ENCODE measurements around the gene PAXIP1.

PAXIP1 gene

DNA sequence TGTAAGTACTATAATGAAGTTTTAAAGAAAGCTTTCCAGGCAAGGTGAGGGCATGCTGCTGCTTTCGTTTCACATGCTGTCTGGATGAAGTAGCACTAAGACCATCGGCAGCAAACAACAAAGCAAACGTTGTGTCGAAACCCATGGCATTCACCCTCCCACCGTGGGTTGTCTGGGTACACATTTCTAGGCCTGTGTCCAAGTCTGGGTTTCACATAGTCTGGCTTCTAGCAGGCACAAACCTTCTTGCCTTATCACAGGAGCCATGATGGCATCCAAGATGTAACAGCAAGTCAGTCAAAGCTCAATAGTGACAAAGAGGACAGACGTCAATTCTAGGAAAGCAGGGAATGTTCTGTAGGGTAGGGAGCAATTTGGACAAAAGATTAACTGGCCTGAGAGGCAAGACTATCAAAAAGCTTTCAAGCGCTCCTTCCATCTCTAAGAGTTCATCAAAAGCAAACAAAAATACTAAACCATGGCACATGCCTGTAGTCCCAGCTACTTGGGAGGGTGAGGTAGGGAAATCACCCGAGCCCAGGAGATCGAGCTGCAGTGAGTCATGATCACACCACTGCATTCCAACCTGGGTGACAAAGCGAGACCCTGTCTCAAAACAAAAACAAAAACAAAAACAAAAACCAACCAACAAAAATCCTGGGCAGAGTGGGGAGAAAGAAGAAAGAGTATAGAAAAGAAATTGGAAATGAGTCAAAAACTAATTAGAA lies 42.7 kb downstream of the PAXIP1 start:
- Histone ChIP-seq H3K36me3 (replicated peaks; ENCODE audit: insufficient read depth, low read length) (peaks cover 16% of the 10 kb centered on the region), H3K9ac (ENCODE audit: low read length) (no peak overlapping the region), H2AFZ (ENCODE audit: low read length) (no peak overlapping the region), H3F3A (ENCODE audit: insufficient read depth, low read length) (no peaks in the 10 kb centered on the region), H3K9me3 (replicated peaks; ENCODE audit: insufficient read depth, low read length) (no peaks in the 10 kb centered on the region), H3K27me3 (replicated peaks; ENCODE audit: insufficient read depth, low read length) (no peaks in the 10 kb centered on the region), H3K79me2 (ENCODE audit: low read length) (no peaks in the 10 kb centered on the region), H4K20me1 (ENCODE audit: insufficient read depth, low read length) (no peaks in the 10 kb centered on the region; the same call in 1 of the 2 replicates), H3K27ac (ENCODE audit: low read length) (no peak overlapping the region), H3K4me1 (ENCODE audit: low read length) (no peaks in the 10 kb centered on the region), H3K4me3 (ENCODE audit: low read length) (no peak overlapping the region), H3K4me2 (ENCODE audit: low read depth, low read length) (no peak overlapping the region), H3K9me2 (replicated peaks; ENCODE audit: insufficient read depth, low read length) (no peaks in the 10 kb centered on the region)
- DNase-seq: no peak
- TF ChIP-seq EZH2 (optimal IDR thresholded peaks at IDR 0.05; ENCODE audit: low read depth, low read length): no peak
- TF ChIP-seq, protein P1, sequence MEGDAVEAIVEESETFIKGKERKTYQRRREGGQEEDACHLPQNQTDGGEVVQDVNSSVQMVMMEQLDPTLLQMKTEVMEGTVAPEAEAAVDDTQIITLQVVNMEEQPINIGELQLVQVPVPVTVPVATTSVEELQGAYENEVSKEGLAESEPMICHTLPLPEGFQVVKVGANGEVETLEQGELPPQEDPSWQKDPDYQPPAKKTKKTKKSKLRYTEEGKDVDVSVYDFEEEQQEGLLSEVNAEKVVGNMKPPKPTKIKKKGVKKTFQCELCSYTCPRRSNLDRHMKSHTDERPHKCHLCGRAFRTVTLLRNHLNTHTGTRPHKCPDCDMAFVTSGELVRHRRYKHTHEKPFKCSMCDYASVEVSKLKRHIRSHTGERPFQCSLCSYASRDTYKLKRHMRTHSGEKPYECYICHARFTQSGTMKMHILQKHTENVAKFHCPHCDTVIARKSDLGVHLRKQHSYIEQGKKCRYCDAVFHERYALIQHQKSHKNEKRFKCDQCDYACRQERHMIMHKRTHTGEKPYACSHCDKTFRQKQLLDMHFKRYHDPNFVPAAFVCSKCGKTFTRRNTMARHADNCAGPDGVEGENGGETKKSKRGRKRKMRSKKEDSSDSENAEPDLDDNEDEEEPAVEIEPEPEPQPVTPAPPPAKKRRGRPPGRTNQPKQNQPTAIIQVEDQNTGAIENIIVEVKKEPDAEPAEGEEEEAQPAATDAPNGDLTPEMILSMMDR (IDR thresholded peaks at IDR 0.05; ENCODE audit: low read length): no peak
- no peak for TF ChIP-seq EZH2phosphoT487 (IDR thresholded peaks at IDR 0.05; ENCODE audit: low read length)

DNA sequence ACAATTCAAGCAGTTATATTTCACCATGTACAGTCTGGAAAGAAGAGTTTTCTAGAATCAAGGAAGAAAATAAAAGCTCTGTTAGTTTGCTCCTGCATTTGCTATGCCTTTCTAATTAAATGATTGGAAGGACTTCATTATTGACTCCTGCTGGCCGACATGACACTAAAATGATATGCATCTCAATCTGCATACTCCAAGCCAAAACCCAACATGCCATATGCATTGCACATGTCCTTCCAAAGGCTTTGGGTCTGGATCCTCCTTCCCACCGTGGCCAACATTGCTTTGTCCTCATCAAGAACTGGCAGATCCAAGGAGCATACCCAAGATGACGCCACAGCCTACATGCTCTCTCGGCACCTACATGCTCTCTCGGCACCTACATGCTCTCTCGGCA lies 46.5 kb downstream of the PAXIP1 start:
- Histone ChIP-seq H2AFZ (ENCODE audit: low read length) (no peak overlapping the region), H3K9ac (ENCODE audit: low read length) (no peak overlapping the region), H3K79me2 (ENCODE audit: low read length) (no peaks in the 10 kb centered on the region), H3K9me2 (replicated peaks; ENCODE audit: insufficient read depth, low read length) (no peaks in the 10 kb centered on the region), H3K4me3 (ENCODE audit: low read length) (no peak overlapping the region), H4K20me1 (ENCODE audit: insufficient read depth, low read length) (no peaks in the 10 kb centered on the region), H3K27ac (ENCODE audit: low read length) (no peak overlapping the region), H3K4me1 (ENCODE audit: low read length) (no peaks in the 10 kb centered on the region), H3K4me2 (ENCODE audit: low read depth, low read length) (no peak overlapping the region), H3K36me3 (replicated peaks; ENCODE audit: insufficient read depth, low read length) (peaks cover 26% of the 10 kb centered on the region), H3F3A (ENCODE audit: insufficient read depth, low read length) (no peaks in the 10 kb centered on the region), H3K9me3 (replicated peaks; ENCODE audit: insufficient read depth, low read length) (no peaks in the 10 kb centered on the region), H3K27me3 (replicated peaks; ENCODE audit: insufficient read depth, low read length) (no peaks in the 10 kb centered on the region)
- DNase-seq: no peak
- no peak for TF ChIP-seq EZH2phosphoT487 (IDR thresholded peaks at IDR 0.05; ENCODE audit: low read length)
- TF ChIP-seq, protein P1 (IDR thresholded peaks at IDR 0.05; ENCODE audit: low read length): no peak
- TF ChIP-seq EZH2 (optimal IDR thresholded peaks at IDR 0.05; ENCODE audit: low read depth, low read length): no peak

DNA sequence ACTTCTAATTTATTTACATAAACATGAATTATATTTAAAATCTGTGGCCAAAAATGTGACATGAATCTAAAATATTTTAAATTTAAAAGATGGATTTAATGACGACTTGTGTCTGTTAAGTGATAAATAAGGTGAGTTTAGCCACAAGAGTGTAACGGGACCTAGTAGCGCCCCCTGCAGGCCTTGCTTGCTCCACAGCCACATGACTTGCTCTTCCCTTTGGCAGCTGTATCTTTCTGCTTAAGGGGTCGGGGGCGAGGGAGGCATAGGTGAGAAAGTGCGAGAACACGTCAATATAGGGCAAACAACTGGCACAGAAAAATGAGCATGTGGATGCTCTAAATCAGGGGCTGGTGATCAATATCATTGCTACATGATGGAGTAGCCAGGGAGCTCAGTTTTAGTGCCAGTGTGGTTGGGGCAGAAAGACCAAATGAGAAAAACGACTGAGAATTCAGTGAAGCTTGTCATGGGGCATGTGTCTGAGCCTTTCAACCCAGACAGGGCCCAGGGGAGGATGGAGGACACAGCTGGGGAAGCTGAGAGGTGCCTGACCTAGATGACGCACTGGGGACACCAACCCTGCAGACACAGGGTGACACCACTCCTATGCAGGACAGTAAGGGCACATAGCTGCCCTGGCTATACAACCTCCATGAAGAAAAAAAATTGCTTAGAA lies 49.8 kb downstream of the PAXIP1 start:
- peak; percentile 58 for DNase-seq
- no peak overlapping the region for H3K27ac ChIP-seq (ENCODE audit: low read length)
- H3K27me3 ChIP-seq (replicated peaks; ENCODE audit: insufficient read depth, low read length): no peaks in the 10 kb centered on the region
- no peak for TF ChIP-seq EZH2 (optimal IDR thresholded peaks at IDR 0.05; ENCODE audit: low read depth, low read length)
- TF ChIP-seq EZH2phosphoT487 (IDR thresholded peaks at IDR 0.05; ENCODE audit: low read length): no peak
- TF ChIP-seq, protein P1 (IDR thresholded peaks at IDR 0.05; ENCODE audit: low read length): peak; percentile 73
- no peak overlapping the region for H3K9ac ChIP-seq (ENCODE audit: low read length)
- peaks cover 22% of the 10 kb centered on the region for H3K36me3 ChIP-seq (replicated peaks; ENCODE audit: insufficient read depth, low read length)
- H4K20me1 ChIP-seq (ENCODE audit: insufficient read depth, low read length): no peaks in the 10 kb centered on the region
- no peaks in the 10 kb centered on the region for H3K4me1 ChIP-seq (ENCODE audit: low read length)
- no peaks in the 10 kb centered on the region for H3K79me2 ChIP-seq (ENCODE audit: low read length)
- no peaks in the 10 kb centered on the region for H3F3A ChIP-seq (ENCODE audit: insufficient read depth, low read length)
- H3K4me3 ChIP-seq (ENCODE audit: low read length): no peak overlapping the region
- no peaks in the 10 kb centered on the region for H3K9me2 ChIP-seq (replicated peaks; ENCODE audit: insufficient read depth, low read length)
- no peak overlapping the region for H2AFZ ChIP-seq (ENCODE audit: low read length)
- no peak overlapping the region for H3K4me2 ChIP-seq (ENCODE audit: low read depth, low read length)
- no peaks in the 10 kb centered on the region for H3K9me3 ChIP-seq (replicated peaks; ENCODE audit: insufficient read depth, low read length)

Data from MM.1S (cell line).